HCT116 (cell line): ENCODE data around the gene CFAP119.

Experiments used
- EZH2phosphoT487 ChIP-seq: fragments of 200-600 bp; IDR thresholded peaks from 2 replicates; pipeline ENCODE4 v1.6.1; 2018; ENCODE audit warnings: antibody characterized with exemption, borderline replicate concordance
- JUND ChIP-seq: IDR thresholded peaks from 2 replicates; pipeline ENCODE4 v1.6.1; 2012
- POLR2A ChIP-seq: IDR thresholded peaks from 2 replicates; pipeline ENCODE4 v1.7.0; 2011; ENCODE audit warnings: borderline replicate concordance; ENCODE audit not compliant: insufficient read depth, insufficient read length; ENCODE audit errors: extremely low read depth
- POLR2AphosphoS5 ChIP-seq: IDR thresholded peaks from 2 replicates; pipeline ENCODE4 v1.6.1; 2011; ENCODE audit warnings: mild to moderate bottlenecking, low read depth, low read length, moderate library complexity
- TF ChIP-seq, protein P1 (sequence below), 3 experiments: fragments of 200-600 bp in 1 of 3; sonication (generic) in 1 of 3; IDR thresholded peaks in 2 of 3; conservative IDR thresholded peaks in 1 of 3; 2 replicates each; pipeline ENCODE4 v1.5.1; 2012 to 2017; ENCODE audit warnings: low read depth in 2 of 3, low read length in 2 of 3, antibody characterized with exemption in 1 of 3, borderline replicate concordance in 1 of 3, control low read depth in 1 of 3, mild to moderate bottlenecking in 1 of 3, mixed read lengths in 1 of 3, mixed run types in 1 of 3, moderate library complexity in 1 of 3; ENCODE audit not compliant: insufficient read depth in 1 of 3
- TF ChIP-seq, protein P2 (sequence below): IDR thresholded peaks from 2 replicates; pipeline ENCODE4 v1.6.1; 2011; ENCODE audit warnings: mild to moderate bottlenecking, low read length, moderate library complexity; ENCODE audit not compliant: insufficient replicate concordance; ENCODE audit errors: extremely low read depth

DNA sequence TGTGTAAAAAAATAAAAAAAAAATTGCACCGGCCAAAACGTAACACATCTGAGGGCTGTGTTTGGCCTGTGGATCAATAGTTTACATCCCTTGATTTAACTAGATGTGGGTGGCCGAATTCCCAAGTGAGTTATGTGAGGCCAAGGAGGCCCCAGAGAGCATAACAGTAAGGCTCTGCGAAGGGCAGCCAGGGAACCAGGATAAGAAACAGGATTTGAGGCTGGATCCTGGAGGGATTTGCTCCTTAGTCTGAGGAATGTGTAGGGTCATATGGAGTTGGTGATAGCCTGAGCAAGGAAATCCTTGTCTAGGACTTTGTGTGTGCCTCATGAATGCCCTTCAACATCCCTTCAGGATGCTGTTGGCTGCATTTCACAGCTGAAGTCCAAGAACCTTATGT lies 11.7 kb downstream of the CFAP119 start:
- TF ChIP-seq, protein P1, sequence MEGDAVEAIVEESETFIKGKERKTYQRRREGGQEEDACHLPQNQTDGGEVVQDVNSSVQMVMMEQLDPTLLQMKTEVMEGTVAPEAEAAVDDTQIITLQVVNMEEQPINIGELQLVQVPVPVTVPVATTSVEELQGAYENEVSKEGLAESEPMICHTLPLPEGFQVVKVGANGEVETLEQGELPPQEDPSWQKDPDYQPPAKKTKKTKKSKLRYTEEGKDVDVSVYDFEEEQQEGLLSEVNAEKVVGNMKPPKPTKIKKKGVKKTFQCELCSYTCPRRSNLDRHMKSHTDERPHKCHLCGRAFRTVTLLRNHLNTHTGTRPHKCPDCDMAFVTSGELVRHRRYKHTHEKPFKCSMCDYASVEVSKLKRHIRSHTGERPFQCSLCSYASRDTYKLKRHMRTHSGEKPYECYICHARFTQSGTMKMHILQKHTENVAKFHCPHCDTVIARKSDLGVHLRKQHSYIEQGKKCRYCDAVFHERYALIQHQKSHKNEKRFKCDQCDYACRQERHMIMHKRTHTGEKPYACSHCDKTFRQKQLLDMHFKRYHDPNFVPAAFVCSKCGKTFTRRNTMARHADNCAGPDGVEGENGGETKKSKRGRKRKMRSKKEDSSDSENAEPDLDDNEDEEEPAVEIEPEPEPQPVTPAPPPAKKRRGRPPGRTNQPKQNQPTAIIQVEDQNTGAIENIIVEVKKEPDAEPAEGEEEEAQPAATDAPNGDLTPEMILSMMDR (IDR thresholded peaks at IDR 0.05 in 2 of 3, conservative IDR thresholded peaks at IDR 0.05 in 1 of 3; ENCODE audit: borderline replicate concordance in 1 of 3, insufficient read depth in 1 of 3, low read depth in 2 of 3, low read length in 2 of 3) = no peak
- TF ChIP-seq POLR2AphosphoS5 (no peak), EZH2phosphoT487 (no peak), POLR2A (no peak), JUND (no peak)
- TF ChIP-seq, protein P2, sequence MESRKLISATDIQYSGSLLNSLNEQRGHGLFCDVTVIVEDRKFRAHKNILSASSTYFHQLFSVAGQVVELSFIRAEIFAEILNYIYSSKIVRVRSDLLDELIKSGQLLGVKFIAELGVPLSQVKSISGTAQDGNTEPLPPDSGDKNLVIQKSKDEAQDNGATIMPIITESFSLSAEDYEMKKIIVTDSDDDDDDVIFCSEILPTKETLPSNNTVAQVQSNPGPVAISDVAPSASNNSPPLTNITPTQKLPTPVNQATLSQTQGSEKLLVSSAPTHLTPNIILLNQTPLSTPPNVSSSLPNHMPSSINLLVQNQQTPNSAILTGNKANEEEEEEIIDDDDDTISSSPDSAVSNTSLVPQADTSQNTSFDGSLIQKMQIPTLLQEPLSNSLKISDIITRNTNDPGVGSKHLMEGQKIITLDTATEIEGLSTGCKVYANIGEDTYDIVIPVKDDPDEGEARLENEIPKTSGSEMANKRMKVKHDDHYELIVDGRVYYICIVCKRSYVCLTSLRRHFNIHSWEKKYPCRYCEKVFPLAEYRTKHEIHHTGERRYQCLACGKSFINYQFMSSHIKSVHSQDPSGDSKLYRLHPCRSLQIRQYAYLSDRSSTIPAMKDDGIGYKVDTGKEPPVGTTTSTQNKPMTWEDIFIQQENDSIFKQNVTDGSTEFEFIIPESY = no peak
